ENCODE data around the gene EHBP1L1.

GRCh38 chr11:65553301-65554001, 22.4 kb upstream of the EHBP1L1 start:
- TF ChIP-seq, protein P1, sequence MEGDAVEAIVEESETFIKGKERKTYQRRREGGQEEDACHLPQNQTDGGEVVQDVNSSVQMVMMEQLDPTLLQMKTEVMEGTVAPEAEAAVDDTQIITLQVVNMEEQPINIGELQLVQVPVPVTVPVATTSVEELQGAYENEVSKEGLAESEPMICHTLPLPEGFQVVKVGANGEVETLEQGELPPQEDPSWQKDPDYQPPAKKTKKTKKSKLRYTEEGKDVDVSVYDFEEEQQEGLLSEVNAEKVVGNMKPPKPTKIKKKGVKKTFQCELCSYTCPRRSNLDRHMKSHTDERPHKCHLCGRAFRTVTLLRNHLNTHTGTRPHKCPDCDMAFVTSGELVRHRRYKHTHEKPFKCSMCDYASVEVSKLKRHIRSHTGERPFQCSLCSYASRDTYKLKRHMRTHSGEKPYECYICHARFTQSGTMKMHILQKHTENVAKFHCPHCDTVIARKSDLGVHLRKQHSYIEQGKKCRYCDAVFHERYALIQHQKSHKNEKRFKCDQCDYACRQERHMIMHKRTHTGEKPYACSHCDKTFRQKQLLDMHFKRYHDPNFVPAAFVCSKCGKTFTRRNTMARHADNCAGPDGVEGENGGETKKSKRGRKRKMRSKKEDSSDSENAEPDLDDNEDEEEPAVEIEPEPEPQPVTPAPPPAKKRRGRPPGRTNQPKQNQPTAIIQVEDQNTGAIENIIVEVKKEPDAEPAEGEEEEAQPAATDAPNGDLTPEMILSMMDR (IDR thresholded peaks at IDR 0.05) = no peak
- TF ChIP-seq ZFX (IDR thresholded peaks at IDR 0.05; ENCODE audit: borderline replicate concordance) = no peak
